GM10266 (cell line): Measurements from ENCODE around the gene GMPPA.

Source experiments
- DNase-seq: peaks from one replicate; pipeline ENCODE4 v3.0.0; 2012; ENCODE audit errors: extremely low spot score
- CTCF ChIP-seq: IDR thresholded peaks from 2 replicates; pipeline ENCODE4 v1.5.1; 2012; ENCODE audit warnings: mild to moderate bottlenecking, low read depth; ENCODE audit not compliant: control insufficient read depth, insufficient read depth; ENCODE audit errors: missing control alignments

GMPPA gene

DNA sequence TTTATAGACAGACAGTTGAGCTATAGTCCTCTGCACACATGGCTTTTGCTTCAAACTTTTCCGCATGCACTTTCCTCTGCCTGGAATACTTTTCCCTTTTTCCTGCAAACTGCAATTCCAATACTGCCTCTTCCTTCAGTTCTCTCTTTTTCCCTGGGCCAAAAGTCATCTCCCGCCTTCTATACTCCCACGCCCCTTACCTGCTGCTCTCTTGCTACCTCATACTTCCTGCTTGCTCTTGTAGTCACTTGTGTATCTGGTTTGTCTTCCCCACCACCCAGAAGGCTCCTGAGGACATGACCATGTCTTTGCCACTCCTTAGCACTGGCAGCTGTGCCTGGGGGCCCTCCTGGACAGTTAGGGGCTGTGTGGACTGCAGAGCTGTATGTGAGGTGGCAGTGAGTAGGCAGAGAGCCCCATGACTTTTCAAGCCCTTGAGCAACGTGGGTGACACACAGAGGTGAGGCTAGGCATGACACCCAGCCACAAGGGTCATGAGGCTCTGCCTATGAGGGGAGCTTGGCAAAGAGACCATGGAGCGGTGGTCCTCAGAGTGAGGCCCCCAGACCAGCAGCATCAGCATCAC lies 40.8 kb upstream of the GMPPA start:
- TF ChIP-seq CTCF = peak; percentile 37
- no peak for DNase-seq

GRCh38 chr2:219458996-219459395 lies 39.7 kb upstream of the GMPPA start:
- TF ChIP-seq CTCF = no peak
- DNase-seq = no peak

- DNase-seq = peak; percentile 89
These were observed 39.0 kb upstream of the GMPPA start for GRCh38 chr2:219459460-219460311.

DNA sequence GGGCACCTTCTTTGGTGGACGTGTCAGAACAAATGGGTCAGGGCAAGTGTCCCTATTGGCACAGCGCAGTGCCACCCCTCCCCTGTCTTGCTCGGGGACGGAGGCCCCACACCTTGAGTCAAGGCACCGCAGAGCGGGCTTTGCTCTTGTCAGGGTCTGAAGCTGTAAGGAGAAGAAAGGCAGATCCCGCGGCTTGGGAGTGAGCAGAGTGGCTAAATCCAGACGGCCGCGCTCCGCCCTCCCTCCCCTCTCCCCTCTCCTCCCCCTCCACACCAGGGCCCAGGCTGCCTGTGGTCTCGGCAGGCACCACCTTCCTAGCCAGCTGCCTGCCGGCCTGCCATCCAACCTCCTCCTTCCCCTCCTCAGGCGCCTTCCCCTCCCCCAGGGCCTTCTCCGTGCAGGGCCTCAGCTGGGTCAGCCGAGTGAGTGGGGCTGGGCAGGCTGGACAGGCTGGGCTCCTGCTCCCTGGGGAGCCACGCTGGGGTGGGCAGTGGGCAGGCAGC lies 38.2 kb upstream of the GMPPA start:
- no peak for TF ChIP-seq CTCF
- DNase-seq = no peak

More at GRCh38 chr2:219459460-219460311, 39.0 kb upstream of the GMPPA start:
- peak; percentile 87 for TF ChIP-seq CTCF

DNA sequence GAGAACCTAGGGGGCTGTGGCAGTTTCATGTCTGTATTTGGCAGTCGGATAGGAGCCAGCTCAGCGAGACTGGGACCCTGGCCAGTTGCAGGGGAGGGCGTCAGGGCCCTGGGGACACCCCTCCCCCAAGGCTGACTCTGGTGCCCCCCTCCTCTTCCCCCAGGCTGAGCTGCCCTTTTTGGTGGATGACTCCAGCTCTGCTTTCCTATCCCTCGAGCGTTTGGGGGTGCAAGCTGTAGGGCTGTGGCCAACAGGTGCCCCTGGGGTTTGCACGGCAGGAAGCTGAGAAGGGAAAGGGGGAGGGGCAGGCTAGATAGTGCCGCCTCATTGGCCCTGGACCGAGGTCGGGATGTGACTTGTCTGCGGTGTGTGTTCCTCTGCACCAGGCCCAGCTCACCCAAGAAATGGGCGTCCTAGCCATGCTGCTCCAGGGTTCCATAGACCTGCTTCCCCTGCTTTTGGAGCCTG lies 37.6 kb upstream of the GMPPA start:
- no peak for TF ChIP-seq CTCF
- no peak for DNase-seq

DNA sequence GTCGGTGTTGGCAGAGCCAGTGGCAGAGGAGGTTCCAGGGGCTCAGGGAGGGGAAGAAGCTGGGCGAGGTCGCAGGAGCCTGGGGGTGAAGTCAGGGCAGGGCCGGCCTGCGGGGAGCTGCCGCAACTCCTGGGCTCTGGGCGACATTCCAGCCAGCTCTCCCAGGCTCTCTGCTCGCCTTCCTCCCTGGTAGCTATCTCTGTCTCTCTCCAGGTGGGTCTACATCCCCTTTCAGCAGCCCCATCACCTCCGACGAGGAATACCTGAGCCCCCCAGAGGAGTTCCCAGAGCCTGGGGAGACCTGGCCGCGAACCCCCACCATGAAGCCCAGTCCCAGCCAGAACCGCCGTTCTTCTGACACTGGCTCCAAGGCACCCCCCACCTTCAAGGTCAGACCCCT lies 37.0 kb upstream of the GMPPA start:
- no peak for TF ChIP-seq CTCF

DNA sequence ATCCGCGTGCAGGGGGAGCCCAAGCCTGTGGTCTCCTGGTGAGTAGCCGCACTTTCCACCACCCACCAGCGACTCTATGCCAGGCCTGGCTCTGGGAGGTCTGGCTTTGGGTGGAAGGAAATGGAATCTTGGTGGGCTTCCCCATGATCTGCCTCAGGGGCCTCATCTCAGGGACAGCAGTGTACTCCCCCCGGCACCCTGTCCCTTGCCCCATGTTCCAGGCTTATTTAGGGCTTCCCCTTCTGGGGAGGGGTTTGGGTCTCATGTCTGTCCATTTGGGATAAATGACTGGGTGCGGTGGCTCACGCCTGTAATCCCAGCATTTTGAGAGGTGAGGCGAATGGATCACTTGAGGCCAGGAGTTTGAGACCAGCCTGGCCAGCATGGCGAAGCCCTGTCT lies 36.3 kb upstream of the GMPPA start:
- TF ChIP-seq CTCF = no peak

More for the DNA sequence above, 37.0 kb upstream of the GMPPA start:
- DNase-seq = no peak

More for the DNA sequence above, 36.3 kb upstream of the GMPPA start:
- no peak for DNase-seq
